HepG2 (cell line): ENCODE results near the gene DUSP21. TPM values are rescaled to one million over a fixed set of nuclear protein-coding genes. Genes with fewer than 3 reads are reported as not detected.
A peak's percentile ranks its signal among the peaks of the same experiment; 100 is the strongest.

Experiments
- ATAC-seq: fragments of 200-7000 bp; cut with Tn5 transposase; 3 replicates; pipeline ENCODE4 v1.9.1; 2020; ENCODE audit warnings: mild to moderate bottlenecking, moderate library complexity
- BruUV-seq: library from RNA; stranded (reverse); fragments of 400-500 nt; replicated peaks from 2 replicates; lab custom pipeline; 2021; lab: Mats Ljungman, UMichigan
- CTCF ChIA-PET: fragments of 300-600 bp; formaldehyde crosslinking; extraction: SDS; loops from one replicate; lab custom pipeline; 2021; ENCODE audit warnings: low total read pairs, inconsistent platforms, low intra/inter-chr PET ratio; lab: Yijun Ruan, JAX
- POLR2A ChIA-PET: fragments of 350-600 bp; sonication (Branson Sonifier 250); formaldehyde crosslinking; loops from one replicate; lab custom pipeline; 2020; ENCODE audit warnings: antibody characterized with exemption, inconsistent platforms; lab: Yijun Ruan, JAX
- DNase-seq: peaks from one replicate; pipeline ENCODE4 v3.0.0-alpha.2; 2015; ENCODE audit warnings: low spot score
- FAIRE-seq: peaks from 3 replicates; lab custom pipeline; 2011; peaks lifted over from hg19 to GRCh38; lab: Jason Lieb, UNC
- H2AFZ ChIP-seq: one replicate; pipeline ENCODE4 v1.6.1; 2011; ENCODE audit warnings: low read length, inconsistent platforms
- H3K27ac ChIP-seq: fragments of 300-600 bp; 3 replicates; pipeline ENCODE4 v1.8.0; 2011; ENCODE audit warnings: mixed run types, mild to moderate bottlenecking, mixed read lengths, low read length, inconsistent platforms; ENCODE audit not compliant: insufficient read depth; ENCODE audit errors: extremely low read length
- H3K27me3 ChIP-seq, 2 experiments: fragments of 200-600 bp in 1 of 2; 2 replicates in 1 of 2; 3 replicates in 1 of 2; pipeline versions ENCODE4 v1.6.0 to v1.8.0; 2011; ENCODE audit warnings: low read length in 2 of 2, mild to moderate bottlenecking in 2 of 2, moderate library complexity in 2 of 2, inconsistent platforms in 1 of 2; ENCODE audit not compliant: insufficient read depth in 2 of 2, control insufficient read depth in 1 of 2
- H3K36me3 ChIP-seq, 2 experiments: fragments of 200-600 bp in 1 of 2; replicated peaks in 1 of 2; 2 replicates in 1 of 2; 3 replicates in 1 of 2; pipeline versions ENCODE4 v1.5.1 to v1.8.0; 2011; ENCODE audit warnings: low read length in 2 of 2, inconsistent platforms in 1 of 2; ENCODE audit not compliant: insufficient read depth in 2 of 2, control insufficient read depth in 1 of 2
- H3K4me1 ChIP-seq: 2 replicates; pipeline ENCODE4 v1.5.1; 2012; ENCODE audit warnings: low read length, inconsistent platforms; ENCODE audit not compliant: insufficient read depth
- H3K4me2 ChIP-seq: 2 replicates; pipeline ENCODE4 v1.6.0; 2011; ENCODE audit warnings: low read depth, low read length, inconsistent platforms
- H3K4me3 ChIP-seq, 3 experiments: fragments of 200-600 bp in 1 of 3; sonication (generic), shearing (Covaris generic) in 1 of 3; replicated peaks in 1 of 3; 2 replicates each; pipeline ENCODE4 v1.5.1; 2011 to 2016; ENCODE audit warnings: low read length in 3 of 3, inconsistent platforms in 2 of 3, low read depth in 2 of 3, mild to moderate bottlenecking in 2 of 3, control low read depth in 1 of 3, mixed read lengths in 1 of 3; ENCODE audit not compliant: insufficient read depth in 1 of 3
- H3K79me2 ChIP-seq: one replicate; pipeline ENCODE4 v1.6.1; 2011; ENCODE audit warnings: low read length, inconsistent platforms; ENCODE audit not compliant: insufficient read depth
- H3K9ac ChIP-seq: 2 replicates; pipeline ENCODE4 v1.6.0; 2011; ENCODE audit warnings: mild to moderate bottlenecking, low read depth, low read length, inconsistent platforms; ENCODE audit not compliant: insufficient read depth
- H3K9me3 ChIP-seq: 2 replicates; pipeline ENCODE4 v1.5.1; 2012; ENCODE audit warnings: mild to moderate bottlenecking, low read length
- H4K20me1 ChIP-seq: 2 replicates; pipeline ENCODE4 v1.6.0; 2011; ENCODE audit warnings: inconsistent platforms, mild to moderate bottlenecking, low read length, moderate library complexity; ENCODE audit not compliant: insufficient read depth
- ATRX ChIP-seq: sonication (generic); formaldehyde crosslinking; IDR thresholded peaks from 2 replicates; pipeline ENCODE4 v1.4.0; 2020; ENCODE audit warnings: missing genetic modification reagents, borderline replicate concordance
- EEA1 ChIP-seq: sonication (generic); formaldehyde crosslinking; IDR thresholded peaks from 2 replicates; pipeline ENCODE4 v1.5.1; 2020; ENCODE audit warnings: mild to moderate bottlenecking, missing genetic modification reagents, borderline replicate concordance
- EHMT2 ChIP-seq: fragments of 200-600 bp; sonication (generic); IDR thresholded peaks from 2 replicates; pipeline ENCODE4 v1.7.0; 2017; ENCODE audit warnings: antibody characterized with exemption, low read depth, low read length, borderline replicate concordance
- ELF1 ChIP-seq: sonication (generic); formaldehyde crosslinking; IDR thresholded peaks from 2 replicates; pipeline ENCODE4 v1.4.0; 2020; ENCODE audit warnings: missing genetic modification reagents
- ERF ChIP-seq: IDR thresholded peaks from 2 replicates; pipeline ENCODE4 v1.6.1; 2018; ENCODE audit warnings: missing biosample characterization, missing genetic modification reagents
- HNF4A ChIP-seq: sonication (generic); formaldehyde crosslinking; IDR thresholded peaks from 2 replicates; pipeline ENCODE4 v1.4.0; 2020; ENCODE audit warnings: missing genetic modification reagents
- MEIS2 ChIP-seq: sonication (generic); formaldehyde crosslinking; IDR thresholded peaks from 2 replicates; pipeline ENCODE4 v1.9.0; 2021; ENCODE audit warnings: mild to moderate bottlenecking, missing genetic modification reagents
- PHF5A ChIP-seq: IDR thresholded peaks from one replicate; pipeline ENCODE4 v1.6.1; 2018; ENCODE audit warnings: low read depth, missing genetic modification reagents; ENCODE audit not compliant: unreplicated experiment
- POLR2AphosphoS5 ChIP-seq: IDR thresholded peaks from 2 replicates; pipeline ENCODE4 v1.6.1; 2012; ENCODE audit warnings: low read depth, low read length
- POLR2G ChIP-seq: fragments of 200-400 bp; formaldehyde crosslinking; IDR thresholded peaks from 2 replicates; pipeline ENCODE4 v1.6.1; 2018; ENCODE audit warnings: mild to moderate bottlenecking, low read depth, low read length, moderate library complexity
- RBM22 ChIP-seq: fragments of 200-400 bp; formaldehyde crosslinking; optimal IDR thresholded peaks from 2 replicates; pipeline ENCODE3; 2017; ENCODE audit warnings: mild to moderate bottlenecking, low read length, moderate library complexity
- SP4 ChIP-seq: sonication (generic); formaldehyde crosslinking; IDR thresholded peaks from 2 replicates; pipeline ENCODE4 v1.8.1; 2023; ENCODE audit warnings: mild to moderate bottlenecking, missing genetic modification reagents
- SYNCRIP ChIP-seq: fragments of 200-400 bp; formaldehyde crosslinking; IDR thresholded peaks from 2 replicates; pipeline ENCODE4 v1.6.1; 2018; ENCODE audit warnings: mild to moderate bottlenecking, low read depth, low read length; ENCODE audit not compliant: insufficient read depth
- ZBTB7B ChIP-seq: sonication (generic); formaldehyde crosslinking; IDR thresholded peaks from 2 replicates; pipeline ENCODE4 v1.4.0; 2020; ENCODE audit warnings: missing genetic modification reagents
- ZNF121 ChIP-seq: sonication (generic); formaldehyde crosslinking; IDR thresholded peaks from 2 replicates; pipeline ENCODE4 v1.5.0; 2020; ENCODE audit warnings: mild to moderate bottlenecking, missing genetic modification reagents
- ZNF460 ChIP-seq: sonication (generic); formaldehyde crosslinking; IDR thresholded peaks from 2 replicates; pipeline ENCODE4 v1.5.1; 2020; ENCODE audit warnings: missing genetic modification reagents, mild to moderate bottlenecking, borderline replicate concordance
- ZNF562 ChIP-seq: sonication (generic); formaldehyde crosslinking; IDR thresholded peaks from 2 replicates; pipeline ENCODE4 v1.8.0; 2022; ENCODE audit warnings: missing genetic modification reagents, borderline replicate concordance
- ZNF589 ChIP-seq: sonication (generic); formaldehyde crosslinking; conservative IDR thresholded peaks from 2 replicates; pipeline ENCODE4 v1.8.0; 2022; ENCODE audit warnings: mild to moderate bottlenecking, moderate library complexity, missing genetic modification reagents
- WGBS: methylation state at CpG from one replicate; pipeline ENCODE4 v1.1.6; 2017; ENCODE audit warnings: low lambda C conversion rate; 5-methylcytosine and 5-hydroxymethylcytosine counted together
- in situ Hi-C: cut with HindIII; loops from 2 replicates; pipeline ENCODE4 v1.10.0; 2017; ENCODE audit warnings: low pct_unique_long_range_greater_than_20kb; ENCODE audit not compliant: extremely low pct_ligation_motif_present
- intact Hi-C: fragments of 100-400 bp; cut with micrococcal nuclease; formaldehyde crosslinking; loops from one replicate; pipeline ENCODE4 v1.10.0; 2022; ENCODE audit not compliant: unreplicated experiment
- polyA plus RNA-seq, 8 experiments: library from polyadenylated mRNA; depleted of rRNA in 3 of 8; stranded (reverse) in 7 of 8; unstranded in 1 of 8; fragments of >200 nt; fragmentation: Illumina TruSeq in 4 of 8; extraction: Trizol in 4 of 8; gene quantifications; 2 replicates each; pipeline versions ENCODE4 v1.2.1 to v1.2.3, GENCODE V29; 2011 to 2016; ENCODE audit warnings: low read depth in 4 of 8, missing spikeins in 1 of 8, mixed read lengths in 1 of 8; ENCODE audit not compliant: insufficient read depth in 1 of 8
- total RNA-seq, 5 experiments: library from RNA; depleted of rRNA; stranded (reverse); fragments of >200 nt; fragmentation: Illumina TruSeq; extraction: Trizol; gene quantifications; 2 replicates each; pipeline ENCODE4 v1.2.3, GENCODE V29; 2016; ENCODE audit warnings: low read depth in 1 of 5
- TF ChIP-seq, protein P1 (sequence below): sonication (generic); formaldehyde crosslinking; IDR thresholded peaks from 2 replicates; pipeline ENCODE4 v1.4.0; 2020; ENCODE audit warnings: mild to moderate bottlenecking, missing genetic modification reagents
- TF ChIP-seq, protein P2 (sequence below): sonication (generic); formaldehyde crosslinking; IDR thresholded peaks from 2 replicates; pipeline ENCODE4 v1.5.0; 2020; ENCODE audit warnings: mild to moderate bottlenecking, missing genetic modification reagents

DUSP21 gene
- total and polyA plus RNA-seq, 2 of the 13 experiments (the other 11 are each of a cell fraction or from before 2014, with no cell fraction given): not detected

DNA sequence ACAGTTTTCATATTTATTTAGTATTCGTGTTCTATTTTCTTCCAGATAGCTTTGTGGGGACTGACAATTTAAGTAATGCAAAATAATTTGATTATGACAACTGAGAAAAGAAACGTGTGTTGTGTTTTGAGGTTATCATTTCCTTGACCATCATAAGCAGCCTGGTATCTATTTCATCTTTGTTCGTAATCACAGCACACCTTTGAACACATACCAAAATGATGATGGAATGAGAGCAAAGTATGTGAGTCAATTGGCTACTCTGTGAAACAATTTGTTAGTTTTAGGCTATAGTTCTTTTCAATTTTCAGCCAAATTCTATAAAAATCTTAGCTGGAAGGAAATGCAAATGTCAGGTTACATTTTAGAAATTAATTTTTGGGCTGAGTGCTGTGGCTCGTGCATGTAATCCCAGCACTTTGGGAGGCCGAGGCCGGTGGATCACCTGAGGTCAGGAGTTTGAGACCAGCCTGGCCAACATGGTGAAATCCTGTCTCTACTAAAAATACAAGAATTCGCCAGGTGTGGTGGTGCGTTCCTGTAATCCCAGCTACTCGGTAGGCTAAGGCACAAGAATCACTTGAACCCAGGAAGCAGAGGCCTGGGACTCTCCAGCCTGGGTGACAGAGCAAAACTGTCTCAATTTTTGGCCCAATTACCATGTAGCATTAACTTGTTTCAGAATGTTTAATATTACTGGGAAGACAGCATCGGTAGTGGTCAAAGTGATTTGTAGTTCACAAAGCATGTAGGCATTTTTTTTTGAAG is 1.1 kb upstream of the DUSP21 start:
- DNase-seq (peak; percentile 5), ATAC-seq (no peak), FAIRE-seq (no peak)
- H3K27me3 ChIP-seq: no peaks in the 10 kb centered on the region
- H3K9me3 ChIP-seq: no peaks in the 10 kb centered on the region
- no peaks in the 10 kb centered on the region for H3K79me2 ChIP-seq
- intact Hi-C loops (no loop called here), in situ Hi-C loops (no loop called here)
- H3K9ac ChIP-seq: no peak overlapping the region
- no TSS peak for BruUV-seq
- ChIA-PET CTCF (no interaction called here), POLR2A (no interaction called here)
- no peak overlapping the region for H3K4me3 ChIP-seq
- no peak overlapping the region for H2AFZ ChIP-seq
- H3K27ac ChIP-seq: no peak overlapping the region
- no peak overlapping the region for H3K4me2 ChIP-seq
- H3K36me3 ChIP-seq: no peaks in the 10 kb centered on the region
- H4K20me1 ChIP-seq: no peaks in the 10 kb centered on the region
- 45% methylated on average over 8 of the region's 10 CpGs for WGBS
- H3K4me1 ChIP-seq: 0 out of 2 replicates have a peak, but pooled peaks cover 7% of the 10 kb centered on the region
- no peak for TF ChIP-seq ZNF562
- TF ChIP-seq ELF1: no peak
- no peak for TF ChIP-seq PHF5A (CRISPR knock-in tag)
- TF ChIP-seq MEIS2 (CRISPR knock-in tag): no peak
- no peak for TF ChIP-seq ZNF589 (CRISPR knock-in tag)
- TF ChIP-seq ZNF460 (CRISPR knock-in tag): no peak
- TF ChIP-seq SYNCRIP: no peak
- no peak for TF ChIP-seq EHMT2
- TF ChIP-seq SP4 (CRISPR knock-in tag): no peak
- TF ChIP-seq HNF4A (CRISPR knock-in tag): no peak
- no peak for TF ChIP-seq ERF (CRISPR knock-in tag)
- no peak for TF ChIP-seq POLR2G
- TF ChIP-seq, protein P1, sequence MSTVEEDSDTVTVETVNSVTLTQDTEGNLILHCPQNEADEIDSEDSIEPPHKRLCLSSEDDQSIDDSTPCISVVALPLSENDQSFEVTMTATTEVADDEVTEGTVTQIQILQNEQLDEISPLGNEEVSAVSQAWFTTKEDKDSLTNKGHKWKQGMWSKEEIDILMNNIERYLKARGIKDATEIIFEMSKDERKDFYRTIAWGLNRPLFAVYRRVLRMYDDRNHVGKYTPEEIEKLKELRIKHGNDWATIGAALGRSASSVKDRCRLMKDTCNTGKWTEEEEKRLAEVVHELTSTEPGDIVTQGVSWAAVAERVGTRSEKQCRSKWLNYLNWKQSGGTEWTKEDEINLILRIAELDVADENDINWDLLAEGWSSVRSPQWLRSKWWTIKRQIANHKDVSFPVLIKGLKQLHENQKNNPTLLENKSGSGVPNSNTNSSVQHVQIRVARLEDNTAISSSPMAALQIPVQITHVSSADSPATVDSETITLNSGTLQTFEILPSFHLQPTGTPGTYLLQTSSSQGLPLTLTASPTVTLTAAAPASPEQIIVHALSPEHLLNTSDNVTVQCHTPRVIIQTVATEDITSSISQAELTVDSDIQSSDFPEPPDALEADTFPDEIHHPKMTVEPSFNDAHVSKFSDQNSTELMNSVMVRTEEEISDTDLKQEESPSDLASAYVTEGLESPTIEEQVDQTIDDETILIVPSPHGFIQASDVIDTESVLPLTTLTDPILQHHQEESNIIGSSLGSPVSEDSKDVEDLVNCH (CRISPR knock-in tag): no peak
- TF ChIP-seq ZBTB7B: no peak
- TF ChIP-seq ATRX (CRISPR knock-in tag): no peak
- TF ChIP-seq, protein P2, sequence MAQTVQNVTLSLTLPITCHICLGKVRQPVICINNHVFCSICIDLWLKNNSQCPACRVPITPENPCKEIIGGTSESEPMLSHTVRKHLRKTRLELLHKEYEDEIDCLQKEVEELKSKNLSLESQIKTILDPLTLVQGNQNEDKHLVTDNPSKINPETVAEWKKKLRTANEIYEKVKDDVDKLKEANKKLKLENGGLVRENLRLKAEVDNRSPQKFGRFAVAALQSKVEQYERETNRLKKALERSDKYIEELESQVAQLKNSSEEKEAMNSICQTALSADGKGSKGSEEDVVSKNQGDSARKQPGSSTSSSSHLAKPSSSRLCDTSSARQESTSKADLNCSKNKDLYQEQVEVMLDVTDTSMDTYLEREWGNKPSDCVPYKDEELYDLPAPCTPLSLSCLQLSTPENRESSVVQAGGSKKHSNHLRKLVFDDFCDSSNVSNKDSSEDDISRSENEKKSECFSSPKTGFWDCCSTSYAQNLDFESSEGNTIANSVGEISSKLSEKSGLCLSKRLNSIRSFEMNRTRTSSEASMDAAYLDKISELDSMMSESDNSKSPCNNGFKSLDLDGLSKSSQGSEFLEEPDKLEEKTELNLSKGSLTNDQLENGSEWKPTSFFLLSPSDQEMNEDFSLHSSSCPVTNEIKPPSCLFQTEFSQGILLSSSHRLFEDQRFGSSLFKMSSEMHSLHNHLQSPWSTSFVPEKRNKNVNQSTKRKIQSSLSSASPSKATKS (CRISPR knock-in tag): no peak
- TF ChIP-seq POLR2AphosphoS5: no peak
- no peak for TF ChIP-seq RBM22
- no peak for TF ChIP-seq ZNF121 (CRISPR knock-in tag)
- TF ChIP-seq EEA1 (CRISPR knock-in tag): no peak
